Measurements from ENCODE around the gene PSG7. TPM values are rescaled to one million over a fixed set of nuclear protein-coding genes. Genes with fewer than 3 reads are reported as not detected.

PSG7 gene
- total RNA-seq, 1 donor from 2014 or later, result not detected

Other genes with a start within 250 kb of the PSG7 start
- not detected in 2 replicates for gene PSG3, start 196.7 kb downstream of the PSG7 start, total RNA-seq
- gene PSG8, start 171.5 kb downstream of the PSG7 start, total RNA-seq, result not detected in 2 replicates
- gene PSG1, start 57.5 kb downstream of the PSG7 start, total RNA-seq, result not detected in 2 replicates
- not detected in 2 replicates for gene PSG6, start 19.3 kb downstream of the PSG7 start, total RNA-seq
- gene PSG11, start 89.3 kb upstream of the PSG7 start, total RNA-seq, result not detected in 2 replicates
- not detected in 2 replicates for gene PSG2, start 145.5 kb upstream of the PSG7 start, total RNA-seq
- gene PSG5, start 249.3 kb upstream of the PSG7 start, total RNA-seq, result not detected in 2 replicates